NB4 (cell line): Measurements from ENCODE around the gene EGR2.

ENCODE experiments used
- CTCF ChIP-seq: IDR thresholded peaks from one replicate; pipeline ENCODE4 v1.5.1; 2012; ENCODE audit warnings: low read depth, low read length
- POLR2A ChIP-seq: IDR thresholded peaks from 2 replicates; pipeline ENCODE4 v1.6.1; 2011; ENCODE audit warnings: mild to moderate bottlenecking; ENCODE audit not compliant: insufficient read length; ENCODE audit errors: extremely low read depth

- TF ChIP-seq CTCF (no peak), POLR2A (no peak)
Measured at GRCh38 chr10:62815381-62816075, 638 bp downstream of the EGR2 start.
